ENCODE data around the gene DPEP1.
"Not testable (repeated sequence)": the region's sequence is repeated elsewhere in the genome, so short reads cannot be mapped to it uniquely, and the experiment has no call there.

Gene DPEP1

DNA sequence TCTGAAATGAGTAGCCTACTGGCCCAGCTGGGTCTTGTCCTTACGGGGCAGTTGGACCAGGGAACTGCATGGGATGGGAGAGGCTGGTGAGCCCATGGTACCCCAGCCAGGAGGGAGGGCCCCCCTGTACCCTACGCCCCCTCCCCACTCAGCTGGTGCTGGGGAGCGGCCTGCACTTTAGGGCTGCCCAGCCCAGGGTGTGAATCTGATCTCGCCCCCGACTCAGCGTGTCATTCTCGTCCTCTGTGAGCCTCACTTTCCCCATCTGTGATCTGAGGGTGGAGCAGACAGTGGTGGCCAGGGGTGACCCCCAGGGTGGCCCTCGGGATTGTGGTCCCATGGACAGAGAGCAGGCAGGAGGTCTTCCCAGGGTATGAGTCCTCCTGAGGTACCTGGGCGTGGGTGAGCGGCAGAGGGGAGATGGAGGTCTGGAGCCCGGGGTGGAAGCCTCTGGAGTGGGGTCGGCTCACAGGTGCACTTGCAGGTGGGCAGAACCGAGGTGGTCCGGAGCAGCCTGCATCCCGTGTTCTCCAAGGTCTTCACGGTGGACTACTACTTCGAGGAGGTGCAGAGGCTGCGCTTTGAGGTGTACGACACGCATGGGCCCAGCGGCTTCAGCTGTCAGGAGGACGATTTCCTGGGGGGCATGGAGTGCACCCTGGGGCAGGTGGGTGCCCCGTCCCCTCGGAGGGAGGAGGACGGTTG, 36.2 kb upstream of the DPEP1 start:
- no peak for FAIRE-seq

DNA sequence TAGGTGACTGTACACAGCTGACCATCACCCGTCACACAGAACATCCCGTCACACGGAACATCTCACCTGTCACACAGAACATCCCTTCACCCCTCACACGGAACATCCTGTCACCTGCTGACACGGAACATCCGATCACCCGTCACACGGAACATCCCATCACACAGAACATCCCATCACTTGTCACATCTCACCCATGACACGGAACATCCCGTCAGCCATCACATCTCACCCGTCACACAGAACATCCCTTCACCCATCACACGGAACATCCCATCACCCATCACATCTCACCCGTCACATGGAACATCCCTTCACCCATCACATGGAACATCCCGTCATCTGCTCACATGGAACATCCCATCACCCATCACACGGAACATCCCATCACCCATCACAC, 34.1 kb upstream of the DPEP1 start:
- FAIRE-seq: no peak

GRCh38 chr16:89581045-89581695, 32.3 kb upstream of the DPEP1 start:
- FAIRE-seq: no peak

DNA sequence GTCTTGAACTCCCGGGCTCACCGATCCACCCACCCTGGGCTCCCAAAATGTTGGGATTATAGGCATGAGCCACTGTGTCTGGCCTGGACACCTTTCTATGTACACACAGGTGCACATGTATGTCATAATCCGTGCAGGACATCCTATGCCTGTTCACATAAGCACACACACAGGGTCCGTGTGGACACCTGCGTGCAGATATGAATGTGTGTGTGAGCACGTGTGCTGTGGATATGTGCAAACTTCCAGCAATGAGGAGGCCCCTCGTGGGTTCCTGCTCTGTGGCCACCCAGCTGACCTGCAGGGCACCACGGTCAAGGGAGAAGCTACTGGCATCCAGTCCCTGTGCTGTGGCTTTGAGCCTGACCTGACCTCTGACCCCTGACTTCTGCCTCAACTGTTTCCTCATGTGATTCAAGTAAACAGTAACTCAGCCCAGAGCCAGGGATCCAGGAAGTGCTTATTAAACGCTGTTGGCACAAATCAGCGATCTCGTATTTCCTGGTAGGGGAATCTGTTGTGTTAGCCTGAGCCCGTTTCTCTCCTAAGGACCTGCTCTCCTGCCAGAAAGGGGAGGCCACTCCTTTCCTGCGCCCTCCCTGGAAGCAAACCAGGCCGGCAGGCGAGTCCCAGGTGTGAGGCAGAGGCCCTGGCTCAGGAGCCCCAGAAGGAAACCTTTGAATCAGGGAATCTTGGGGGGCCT, 31.4 kb upstream of the DPEP1 start:
- no peak for FAIRE-seq

- no peak for FAIRE-seq
Measured at GRCh38 chr16:89582614-89583196, 30.7 kb upstream of the DPEP1 start.

DNA sequence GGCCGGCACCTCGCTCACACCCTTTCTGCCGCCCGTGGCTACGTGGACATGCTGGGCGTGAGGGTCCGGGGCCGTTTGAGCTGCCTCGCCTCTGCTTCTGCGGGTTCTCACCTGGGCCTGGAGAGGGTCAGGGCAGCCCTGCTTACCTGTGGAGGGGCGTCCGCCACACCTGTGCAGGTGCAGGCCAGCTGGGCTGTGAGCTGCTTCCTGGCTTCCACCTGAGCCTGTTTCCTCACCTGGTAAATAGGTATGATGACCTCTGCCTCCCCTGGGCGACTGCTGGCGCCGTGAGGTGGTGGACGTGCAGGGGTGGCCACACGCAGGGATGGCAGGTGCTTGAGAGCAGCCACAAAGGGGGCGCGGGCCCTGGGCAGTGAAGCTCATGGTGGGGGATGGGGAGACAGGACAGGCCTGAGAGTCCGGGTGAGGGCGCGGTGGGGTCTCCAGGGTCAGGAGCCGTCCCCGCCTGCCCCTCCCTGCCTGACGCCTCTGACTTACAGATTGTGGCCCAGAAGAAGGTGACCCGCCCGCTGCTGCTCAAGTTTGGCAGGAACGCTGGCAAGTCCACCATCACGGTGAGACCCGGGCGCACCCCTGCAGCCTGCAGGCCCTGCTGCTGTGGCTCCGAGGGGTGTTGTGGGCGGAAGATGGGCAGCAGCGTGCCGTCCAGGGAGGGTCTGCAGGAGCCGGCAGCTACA, 30.1 kb upstream of the DPEP1 start:
- no peak for FAIRE-seq

GRCh38 chr16:89583895-89584644, 29.4 kb upstream of the DPEP1 start:
- FAIRE-seq: no peak

GRCh38 chr16:89584768-89585549, 28.5 kb upstream of the DPEP1 start:
- no peak for FAIRE-seq

- FAIRE-seq: no peak
Measured at GRCh38 chr16:89586218-89586617, 27.2 kb upstream of the DPEP1 start.

- no peak for FAIRE-seq
Measured at GRCh38 chr16:89586853-89587252, 26.6 kb upstream of the DPEP1 start.

GRCh38 chr16:89587676-89588075, 25.8 kb upstream of the DPEP1 start:
- FAIRE-seq: not testable (repeated sequence)

- no peak for FAIRE-seq
Measured at GRCh38 chr16:89588413-89589109, 24.9 kb upstream of the DPEP1 start.

- FAIRE-seq: no peak
Measured at GRCh38 chr16:89589241-89589926, 24.1 kb upstream of the DPEP1 start.

- no peak for FAIRE-seq
Measured at GRCh38 chr16:89593841-89594240, 19.6 kb upstream of the DPEP1 start.

GRCh38 chr16:89595330-89596060, 17.9 kb upstream of the DPEP1 start:
- FAIRE-seq: no peak

GRCh38 chr16:89596061-89596689, 17.3 kb upstream of the DPEP1 start:
- FAIRE-seq: no peak

DNA sequence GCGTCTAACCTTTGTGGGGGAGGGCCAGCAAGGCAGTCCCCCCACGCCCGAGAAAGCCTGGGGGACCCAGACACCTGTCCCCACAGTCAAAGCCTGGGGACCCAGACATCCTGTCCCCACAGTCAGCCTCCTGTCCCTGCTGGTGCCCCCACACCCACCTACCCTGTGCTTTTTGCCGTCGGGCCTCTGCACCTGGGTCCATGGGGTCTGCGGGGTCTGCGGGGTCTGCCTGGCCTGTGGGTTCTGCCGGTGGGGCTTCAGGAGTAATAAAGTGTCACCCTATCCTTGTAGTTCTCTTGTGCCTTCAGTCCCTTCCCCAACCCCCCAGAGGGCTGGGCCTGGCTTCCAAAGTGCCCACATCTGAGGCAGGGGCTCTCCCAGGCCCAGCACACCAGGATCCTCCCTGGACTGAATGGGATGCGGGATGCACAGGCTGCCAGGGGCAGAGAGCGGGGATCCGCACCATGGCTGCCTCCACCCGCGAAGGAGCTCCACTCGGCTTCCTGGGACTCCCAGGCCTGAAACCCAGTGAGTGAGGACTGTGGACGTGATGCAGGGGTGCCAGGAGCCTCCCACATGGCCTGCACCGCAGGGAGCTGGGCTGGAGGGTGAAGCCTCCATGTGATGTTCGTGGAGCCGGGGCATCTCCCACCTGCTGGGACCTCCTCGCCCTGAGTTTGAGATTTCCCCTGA, 16.3 kb upstream of the DPEP1 start:
- FAIRE-seq: no peak

DNA sequence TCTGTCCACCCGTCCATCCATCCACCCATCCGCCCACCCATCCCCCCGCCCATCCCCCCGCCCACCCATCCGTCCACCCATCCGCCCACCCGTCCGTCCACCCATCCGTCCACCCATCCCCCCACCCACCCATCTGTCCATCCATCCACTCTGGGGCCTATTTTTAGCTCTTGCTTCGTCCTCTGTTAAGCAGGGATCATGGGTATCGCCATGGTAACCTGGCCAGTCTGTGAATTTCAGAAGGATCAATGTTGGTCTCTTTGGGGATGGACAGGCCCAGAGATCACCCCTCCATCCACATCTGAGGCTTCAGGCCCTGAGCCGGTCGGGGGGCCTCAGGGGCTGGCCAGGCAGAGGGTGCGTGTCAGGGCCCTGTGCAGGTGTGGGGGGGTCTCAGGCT, 15.2 kb upstream of the DPEP1 start:
- FAIRE-seq: no peak

Measured in endometrium (tissue), 2 donors.